ENCODE measurements around the gene CDC42BPA. TPM values are rescaled to one million over a fixed set of nuclear protein-coding genes. Genes with fewer than 3 reads are reported as not detected.
"Not testable (repeated sequence)": the region's sequence is repeated elsewhere in the genome, so short reads cannot be mapped to it uniquely, and the experiment has no call there.

CDC42BPA gene
- total RNA-seq, 1 donor from 2014 or later: 10.0 TPM

DNA sequence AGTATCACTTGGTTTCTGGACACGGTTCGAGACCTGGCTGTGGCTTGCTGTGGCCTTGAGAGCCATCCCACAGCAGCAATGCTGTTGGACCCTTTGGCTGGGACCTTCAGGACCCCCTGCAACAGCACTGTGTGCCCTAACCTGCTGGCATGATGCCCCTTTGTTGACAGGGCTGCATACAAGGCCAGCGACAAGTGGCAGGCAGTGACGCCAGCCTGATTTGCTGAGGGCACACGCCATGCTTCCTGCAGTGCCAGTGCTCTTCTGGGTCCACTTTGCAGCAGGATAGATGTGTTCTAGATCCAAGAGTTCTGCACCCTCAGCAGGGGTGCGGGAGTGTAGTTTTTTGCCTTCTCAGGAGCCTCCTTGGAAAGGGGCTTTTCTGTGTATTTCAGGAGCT is 345.4 kb downstream of the CDC42BPA start:
- intact Hi-C loops (cut with micrococcal nuclease): no loop called here

DNA sequence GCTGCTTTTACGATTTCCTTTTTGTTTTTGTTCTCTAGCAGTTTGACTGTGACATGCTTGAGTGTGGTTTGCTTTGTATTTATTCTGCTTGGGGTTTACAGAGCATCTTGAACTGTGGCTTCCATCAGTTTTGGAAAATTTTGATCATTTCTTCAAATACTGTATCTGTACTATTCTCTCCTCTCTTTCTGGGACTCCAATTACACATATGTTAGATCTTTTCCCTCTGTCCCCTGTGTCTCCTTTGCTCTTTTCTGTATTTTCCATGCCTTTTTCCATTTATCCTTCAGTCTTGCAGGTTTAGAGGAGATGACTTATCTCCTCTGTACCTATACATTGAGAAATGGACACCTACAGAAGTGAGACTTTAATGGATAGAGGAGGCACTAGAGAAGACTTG is 346.5 kb downstream of the CDC42BPA start:
- intact Hi-C loops (cut with micrococcal nuclease): no loop called here

DNA sequence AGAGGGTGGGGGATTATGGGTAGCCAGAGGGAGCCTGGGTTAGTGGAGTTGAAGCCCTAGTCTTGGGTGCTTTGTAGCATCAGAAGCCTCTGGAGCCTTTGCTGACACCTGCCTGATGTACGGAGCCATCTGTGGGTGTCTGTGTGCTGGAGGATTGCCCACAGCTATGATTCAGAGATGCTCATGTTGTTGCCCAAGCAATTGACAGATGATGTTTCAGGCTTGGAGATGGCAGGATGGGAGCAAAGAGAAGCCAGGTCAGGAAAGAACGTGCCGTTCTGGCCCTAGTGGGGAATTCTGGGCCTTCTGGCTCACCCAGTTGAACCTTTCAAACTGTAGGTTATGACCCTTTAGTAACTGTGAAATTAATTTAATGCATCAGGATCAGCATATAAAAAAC is 350.6 kb downstream of the CDC42BPA start:
- intact Hi-C loops (cut with micrococcal nuclease): no loop called here

DNA sequence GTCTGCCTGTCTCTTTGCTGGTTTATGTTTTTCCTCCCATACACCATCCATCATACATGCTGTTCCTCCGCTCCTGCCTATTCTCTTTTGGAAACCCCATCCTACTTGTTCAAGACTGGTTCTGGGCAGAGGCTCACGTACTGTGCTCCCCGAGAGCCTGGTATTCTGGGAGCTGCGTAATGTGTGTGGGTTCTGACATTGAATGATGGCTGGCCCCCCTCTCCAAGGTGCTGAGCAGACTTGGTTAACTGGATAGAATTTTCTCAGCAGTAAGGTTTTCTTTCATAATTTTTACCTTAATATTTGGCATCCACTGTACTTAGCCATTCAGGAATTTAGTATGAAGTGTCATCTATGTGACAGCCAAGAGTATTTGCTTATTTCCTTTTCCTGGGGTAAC is 351.6 kb downstream of the CDC42BPA start:
- intact Hi-C loops (cut with micrococcal nuclease): no loop called here

DNA sequence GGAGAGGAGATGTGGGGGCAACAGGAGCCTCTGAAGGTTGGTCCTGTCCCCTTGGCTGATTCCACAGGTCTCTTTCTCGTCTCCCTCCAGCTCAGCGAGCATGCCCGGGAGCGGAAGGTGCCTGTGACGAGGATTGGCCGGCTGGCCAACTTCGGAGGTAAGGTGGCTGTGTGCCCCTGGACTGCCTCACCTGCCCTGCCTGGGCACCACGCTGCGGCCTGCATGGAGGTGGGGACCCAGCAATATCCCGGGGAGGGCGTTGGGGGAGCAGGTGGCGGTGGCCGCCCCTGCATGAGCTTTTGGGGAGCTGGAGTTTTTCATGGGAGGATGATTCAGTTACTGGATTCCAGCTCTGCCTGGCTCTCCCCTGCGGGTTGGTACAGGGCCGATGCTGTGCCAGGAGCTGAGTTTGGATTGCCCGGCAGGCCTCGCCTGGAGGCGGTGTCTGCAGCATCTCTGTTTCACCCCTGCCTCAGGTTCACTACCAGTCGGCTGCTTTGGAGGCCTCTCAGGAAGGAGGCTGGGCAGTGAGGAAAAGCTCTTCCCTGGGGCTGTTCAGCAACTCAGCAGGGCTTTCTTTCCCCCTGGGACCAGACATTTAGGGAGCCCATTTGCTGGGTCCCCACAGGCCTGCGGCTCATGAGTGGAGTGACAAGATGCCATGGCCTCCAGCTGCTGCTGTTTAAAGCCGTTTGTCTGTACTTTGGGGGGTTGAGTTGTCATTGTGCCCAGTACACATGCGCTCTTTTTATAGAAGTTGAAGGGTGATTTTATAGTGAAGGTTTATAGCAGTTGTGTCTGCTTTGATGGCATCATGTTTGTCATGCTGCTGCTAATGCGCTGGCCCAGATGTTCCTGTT is 352.5 kb downstream of the CDC42BPA start:
- intact Hi-C loops (cut with micrococcal nuclease): no loop called here

DNA sequence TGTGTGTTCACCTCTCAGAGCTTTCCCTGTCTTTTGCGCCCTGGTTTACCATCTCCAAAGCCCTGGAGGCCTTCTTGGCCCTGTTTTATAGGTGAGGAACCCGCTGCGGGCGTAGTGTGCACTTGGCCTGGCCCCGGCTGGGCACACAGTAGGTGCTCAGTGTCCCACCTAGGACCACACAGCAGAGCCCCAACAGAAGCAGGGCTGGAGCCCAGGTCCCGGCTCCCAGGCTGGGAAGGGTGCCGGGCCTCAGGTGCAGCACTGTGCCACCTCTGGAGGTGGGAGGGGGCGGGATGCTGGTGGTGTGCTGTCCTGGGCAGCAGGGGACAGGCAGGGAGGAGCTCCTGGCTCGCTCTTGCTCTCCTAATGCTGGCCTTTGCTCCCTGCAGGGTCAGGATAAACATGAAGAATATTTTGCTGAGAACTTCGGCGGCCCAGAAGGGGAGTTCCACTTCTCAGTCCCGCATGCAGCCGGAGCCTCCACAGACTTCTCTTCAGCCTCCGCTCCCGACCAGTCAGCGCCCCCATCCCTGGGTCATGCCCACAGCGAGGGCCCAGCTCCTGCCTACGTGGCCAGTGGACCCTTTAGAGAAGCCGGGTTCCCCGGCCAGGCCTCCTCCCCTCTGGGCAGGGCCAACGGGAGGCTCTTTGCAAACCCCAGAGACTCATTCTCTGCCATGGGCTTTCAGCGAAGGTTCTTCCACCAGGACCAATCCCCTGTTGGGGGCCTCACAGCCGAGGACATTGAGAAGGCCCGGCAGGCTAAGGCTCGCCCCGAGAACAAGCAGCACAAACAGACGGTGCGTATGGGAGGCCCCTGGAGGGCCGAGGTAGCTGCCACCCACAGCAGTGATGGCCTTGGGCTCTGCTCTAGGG is 353.4 kb downstream of the CDC42BPA start:
- intact Hi-C loops (cut with micrococcal nuclease): no loop called here

DNA sequence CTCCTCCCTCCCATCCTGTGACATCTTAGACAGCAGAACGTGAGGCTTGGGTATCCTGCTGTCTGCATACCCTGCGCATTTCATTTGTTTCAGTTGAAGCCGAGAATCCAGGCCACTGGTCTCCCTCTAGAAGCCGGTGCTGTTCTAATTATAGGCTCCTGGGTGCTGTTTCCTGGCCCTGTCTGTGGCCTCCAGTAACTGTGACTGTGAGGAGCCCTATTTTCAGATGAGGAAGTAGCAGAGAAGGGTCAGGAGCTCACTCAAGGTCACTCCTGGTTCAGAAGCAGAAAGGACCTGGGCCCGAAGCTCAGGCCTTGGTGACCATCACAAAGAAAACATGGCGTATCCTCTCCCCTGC is 354.2 kb downstream of the CDC42BPA start:
- intact Hi-C loops (cut with micrococcal nuclease): no loop called here

DNA sequence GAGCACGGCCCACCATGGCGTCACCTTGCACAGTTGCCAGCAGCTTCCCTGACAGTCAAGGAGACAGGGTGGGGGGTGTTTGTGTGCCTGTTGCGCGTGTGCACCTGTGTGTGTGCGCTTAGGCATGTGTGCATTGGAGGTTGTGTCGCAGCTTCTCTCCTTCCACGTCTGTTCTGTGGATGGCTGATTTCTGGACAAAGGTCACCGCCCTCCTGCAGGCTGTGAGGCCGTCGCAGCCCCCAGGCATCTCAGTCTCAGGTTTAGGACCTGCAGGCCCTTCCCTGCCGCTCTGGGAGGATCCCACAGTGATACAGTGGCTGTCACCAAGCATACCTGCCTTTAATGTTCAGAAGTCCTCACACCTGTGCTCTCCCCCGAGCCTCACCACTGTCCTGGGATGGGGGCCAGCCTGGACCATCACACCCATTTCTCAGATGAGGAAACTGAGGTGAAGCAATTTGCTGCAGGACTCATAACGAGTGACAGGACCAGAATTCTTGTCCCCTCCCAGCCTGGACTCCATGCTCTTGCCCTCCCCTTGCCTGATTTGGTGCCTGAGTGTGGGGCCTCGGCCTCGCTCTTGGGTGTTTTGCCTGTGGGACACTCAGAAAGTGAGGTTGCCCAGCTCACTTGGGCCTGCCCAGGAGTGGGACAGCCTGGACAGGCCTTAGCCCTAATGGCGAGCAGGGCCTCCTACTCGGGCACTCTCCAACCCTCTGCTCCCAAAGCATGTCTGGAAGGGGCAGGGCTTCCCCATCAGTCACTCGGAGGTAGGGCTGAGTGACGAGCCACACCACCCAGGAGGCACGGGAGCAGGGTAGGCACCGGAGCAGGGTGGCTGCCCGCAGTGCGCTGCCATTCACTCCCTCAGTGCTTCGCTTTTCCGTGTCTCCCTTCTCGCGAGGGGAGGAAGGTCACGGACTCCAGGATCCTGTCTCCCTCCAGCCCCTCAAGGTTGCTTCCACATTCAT is 355.6 kb downstream of the CDC42BPA start:
- intact Hi-C loops (cut with micrococcal nuclease): no loop called here

DNA sequence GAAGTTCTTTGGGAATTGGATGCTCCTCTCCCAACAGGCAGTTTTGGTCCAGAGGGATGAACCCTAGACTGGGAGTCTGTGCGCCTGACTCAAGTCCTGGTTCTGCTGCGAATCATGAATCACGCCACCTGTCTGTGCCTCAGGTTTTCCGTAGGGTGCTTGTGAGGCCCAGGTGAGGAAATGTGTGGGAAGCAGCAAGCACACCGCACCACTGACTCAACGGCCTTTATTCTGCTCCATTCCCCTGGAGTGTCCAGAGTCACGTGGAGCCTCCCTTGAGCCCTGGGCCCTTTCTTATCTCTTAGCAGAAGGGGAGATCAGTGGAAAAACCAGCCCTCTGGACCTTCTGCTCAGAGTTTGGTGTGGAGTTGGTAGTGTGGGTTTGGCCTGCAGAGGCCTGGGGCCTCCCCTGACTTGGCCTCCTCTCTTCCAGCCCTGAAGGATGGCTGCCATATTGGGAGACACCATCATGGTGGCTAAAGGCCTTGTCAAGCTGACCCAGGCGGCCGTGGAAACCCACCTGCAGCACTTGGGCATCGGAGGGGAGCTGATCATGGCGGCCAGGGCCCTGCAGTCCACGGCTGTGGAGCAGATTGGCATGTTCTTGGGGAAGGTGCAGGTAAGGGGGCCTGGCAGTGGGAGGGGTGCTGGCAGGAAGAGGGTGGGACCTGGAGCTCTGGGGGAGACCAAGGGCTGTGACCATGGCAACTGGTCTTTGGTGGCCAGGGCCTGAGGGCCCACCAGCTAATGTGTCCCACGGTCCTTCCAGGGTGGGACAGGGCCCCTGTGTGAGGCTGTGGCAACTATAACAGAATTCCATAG is 357.1 kb downstream of the CDC42BPA start:
- intact Hi-C loops (cut with micrococcal nuclease): no loop called here

DNA sequence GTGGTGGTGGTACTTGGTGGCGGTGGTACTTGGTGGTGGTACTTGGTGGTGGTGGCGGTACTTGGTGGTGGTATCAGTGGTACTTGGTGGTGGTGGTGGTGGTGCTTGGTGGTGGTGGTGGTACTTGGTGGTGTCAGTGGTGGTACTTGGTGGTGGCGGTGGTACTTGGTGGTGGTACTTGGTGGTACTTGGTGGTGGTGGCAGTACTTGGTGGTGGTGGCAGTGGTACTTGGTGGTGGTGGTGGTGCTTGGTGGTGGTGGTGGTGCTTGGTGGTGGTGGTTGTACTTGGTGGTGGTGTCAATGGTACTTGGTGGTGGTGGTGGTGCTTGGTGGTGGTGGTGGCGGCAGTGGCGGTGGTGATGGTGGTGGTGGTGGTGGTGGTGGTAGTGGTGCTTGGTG is 358.0 kb downstream of the CDC42BPA start:
- intact Hi-C loops (cut with micrococcal nuclease): no loop called here

DNA sequence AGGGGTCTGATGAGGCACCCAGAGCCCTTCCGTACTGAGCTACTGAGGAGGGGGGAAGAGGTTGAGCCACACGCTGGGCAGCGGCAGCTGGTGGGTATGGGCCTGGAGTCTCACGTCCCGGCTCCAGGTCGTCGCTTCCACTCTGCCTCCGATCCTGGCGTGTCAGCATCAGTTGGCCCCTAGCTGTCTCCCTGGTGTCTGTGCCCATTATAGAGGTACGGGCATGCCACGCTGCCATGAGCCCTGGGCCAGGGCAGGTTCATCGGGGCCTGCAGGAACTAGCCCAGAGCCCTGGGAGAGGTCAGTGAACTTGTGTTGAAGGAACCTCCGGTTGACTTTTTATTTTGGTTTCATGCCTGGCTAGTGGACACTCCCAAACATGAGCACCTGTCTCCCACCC is 360.0 kb downstream of the CDC42BPA start:
- intact Hi-C loops (cut with micrococcal nuclease): no loop called here

DNA sequence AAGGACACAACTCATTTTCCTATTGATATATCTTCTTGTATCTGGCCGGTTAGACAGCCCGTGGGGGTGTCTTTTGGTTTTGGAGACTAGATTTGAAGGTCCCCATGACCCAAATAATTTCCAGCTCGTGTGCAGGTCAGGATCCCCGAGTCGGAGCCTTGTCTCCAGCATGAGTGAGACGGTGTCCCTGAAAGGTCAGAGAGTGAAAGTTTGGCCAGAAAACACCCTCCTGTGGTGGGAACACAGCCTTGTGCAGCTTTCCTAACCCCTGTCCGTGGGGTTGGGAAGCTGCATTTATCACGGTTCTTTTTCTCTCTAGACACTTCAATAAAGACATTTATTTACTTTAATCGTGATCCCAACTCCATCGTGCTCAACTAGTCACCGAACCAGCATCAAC is 360.6 kb downstream of the CDC42BPA start:
- intact Hi-C loops (cut with micrococcal nuclease): no loop called here

DNA sequence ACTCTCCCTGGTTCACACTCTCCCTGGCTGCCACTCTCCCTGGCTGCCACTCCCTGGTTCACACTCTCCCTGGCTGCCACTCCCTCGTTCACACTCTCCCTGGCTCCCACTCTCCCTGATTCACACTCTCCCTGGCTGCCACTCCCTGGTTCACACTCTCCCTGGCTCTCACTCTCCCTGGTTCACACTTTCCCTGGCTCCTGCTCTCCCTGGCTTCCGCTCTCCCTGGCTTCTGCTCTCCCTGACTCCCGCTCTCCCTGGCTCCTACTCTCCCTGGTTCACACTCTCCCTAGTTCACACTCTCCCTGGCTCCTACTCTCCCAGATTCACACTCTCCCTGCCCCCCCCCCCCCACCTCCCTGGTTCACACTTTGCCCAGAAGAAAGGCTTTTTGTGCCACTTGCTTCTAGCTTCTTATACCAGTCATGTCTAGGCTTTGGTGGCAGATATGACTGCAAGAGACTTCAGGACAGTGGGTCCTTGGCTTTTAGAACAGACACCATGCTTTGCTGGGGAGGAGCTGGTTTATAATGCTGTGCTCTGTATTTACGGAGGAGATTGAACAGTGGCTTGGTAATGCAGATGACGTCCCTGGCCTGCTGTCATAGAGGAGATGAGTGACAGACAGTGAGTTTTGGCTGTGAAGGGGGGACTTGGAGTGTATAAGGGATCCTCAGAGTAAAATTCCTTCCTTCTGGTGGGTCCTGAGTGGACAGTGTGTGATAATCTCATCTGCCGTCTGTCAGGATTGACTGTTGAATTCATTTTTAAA is 361.2 kb downstream of the CDC42BPA start:
- intact Hi-C loops (cut with micrococcal nuclease): no loop called here

DNA sequence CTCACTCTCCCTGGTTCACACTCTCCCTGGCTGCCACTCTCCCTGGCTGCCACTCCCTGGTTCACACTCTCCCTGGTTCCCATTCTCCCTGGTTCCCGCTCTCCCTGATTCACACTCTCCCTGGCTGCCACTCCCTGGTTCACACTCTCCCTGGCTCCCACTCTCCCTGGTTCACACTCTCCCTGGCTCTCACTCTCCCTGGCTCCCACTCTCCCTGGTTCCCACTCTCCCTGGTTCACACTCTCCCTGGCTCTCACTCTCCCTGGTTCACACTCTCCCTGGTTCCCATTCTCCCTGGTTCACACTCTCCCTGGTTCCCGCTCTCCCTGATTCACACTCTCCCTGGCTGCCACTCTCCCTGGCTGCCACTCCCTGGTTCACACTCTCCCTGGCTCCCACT is 362.4 kb downstream of the CDC42BPA start:
- intact Hi-C loops (cut with micrococcal nuclease): not testable (repeated sequence)

DNA sequence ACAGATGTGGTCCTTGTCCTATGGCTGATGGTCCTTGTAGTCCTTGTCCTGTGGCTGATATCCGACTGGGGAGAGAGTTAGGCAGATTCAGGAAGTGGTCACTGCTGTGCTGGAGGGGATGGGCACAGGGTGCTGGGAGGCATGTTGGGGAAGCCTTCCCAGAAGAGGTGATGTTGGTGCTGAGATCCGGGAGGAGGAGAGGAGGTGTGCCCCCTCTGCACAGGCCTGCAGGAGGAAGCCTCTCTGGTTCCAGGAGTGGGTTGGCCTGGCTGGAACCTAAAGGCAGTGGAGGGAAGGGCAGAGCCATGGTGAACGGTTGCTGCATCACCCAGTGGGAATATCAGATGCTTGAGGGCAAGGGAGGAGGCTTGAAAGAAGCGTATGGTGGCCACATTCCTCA is 363.5 kb downstream of the CDC42BPA start:
- intact Hi-C loops (cut with micrococcal nuclease): no loop called here

DNA sequence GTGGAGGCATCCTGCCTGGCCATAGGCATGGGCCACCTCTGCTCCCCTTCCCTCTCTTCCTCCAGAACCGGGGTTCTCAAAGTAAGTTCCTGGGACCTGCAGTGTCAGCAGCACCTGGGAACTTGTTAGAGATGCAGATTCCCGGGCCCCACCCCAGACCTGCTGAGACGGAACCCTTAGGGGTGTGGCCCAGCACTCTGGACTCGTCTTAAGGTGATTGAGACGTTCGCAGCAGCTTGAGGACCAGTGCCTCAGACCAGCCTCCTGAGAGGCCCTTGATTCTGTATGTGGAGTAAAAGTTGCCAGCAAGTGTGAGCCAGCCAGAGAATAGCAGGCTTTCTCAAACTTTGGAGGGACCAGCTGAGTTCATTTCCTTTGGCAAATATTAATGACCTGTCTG is 364.0 kb downstream of the CDC42BPA start:
- intact Hi-C loops (cut with micrococcal nuclease): no loop called here

DNA sequence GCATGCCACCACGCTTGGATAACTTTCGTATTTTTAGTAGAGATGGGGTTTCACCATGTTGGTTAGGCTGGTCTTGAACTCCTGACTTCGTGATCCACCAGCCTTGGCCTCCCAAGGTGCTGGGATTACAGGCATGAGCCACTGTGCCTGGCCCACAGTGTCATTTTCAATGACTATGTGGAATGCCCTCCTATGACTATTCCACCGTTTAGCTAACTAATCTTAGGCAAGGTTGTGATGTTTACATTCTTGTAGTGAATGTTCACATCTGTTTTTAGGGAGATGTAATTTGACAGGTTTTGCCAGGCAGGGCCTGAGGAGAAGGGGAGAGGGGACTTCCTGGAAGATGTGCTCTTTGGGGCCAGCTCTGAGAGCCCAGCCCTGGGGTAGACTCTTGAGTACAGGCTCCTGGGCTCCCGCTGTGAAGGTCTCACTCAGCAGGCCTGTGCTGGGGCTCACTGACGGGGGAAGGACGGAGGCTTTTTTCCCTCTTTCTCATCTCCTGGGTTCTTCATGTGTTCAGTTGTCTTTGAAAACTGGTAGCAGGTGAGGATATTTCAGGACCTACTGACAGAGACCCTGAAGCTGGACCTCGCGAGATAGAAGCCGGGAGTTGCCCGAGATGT is 365.0 kb downstream of the CDC42BPA start:
- intact Hi-C loops (cut with micrococcal nuclease): no loop called here

DNA sequence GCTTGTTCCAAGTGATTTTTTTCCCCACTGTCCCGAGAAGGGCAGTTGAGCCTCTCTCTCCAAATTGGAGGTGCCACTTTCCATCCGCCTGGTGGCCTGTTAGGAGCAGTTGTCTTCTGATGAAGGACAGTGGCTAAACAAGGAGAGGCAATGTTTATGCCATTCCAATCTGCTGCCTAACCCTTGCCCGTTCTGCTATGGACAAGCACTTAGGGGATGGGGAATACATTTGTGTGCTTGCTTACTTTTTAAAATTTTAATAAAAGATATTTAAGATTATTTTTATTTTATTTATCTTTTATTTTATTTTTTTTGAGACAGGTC is 366.2 kb downstream of the CDC42BPA start:
- intact Hi-C loops (cut with micrococcal nuclease): no loop called here
